ENCODE data around the gene ZSCAN23. TPM values are rescaled to one million over a fixed set of nuclear protein-coding genes. Genes with fewer than 3 reads are reported as not detected.

Gene ZSCAN23
- total and polyA plus RNA-seq, 9 of the 15 experiments (the other 6 are each of a cell fraction or from before 2014, with no cell fraction given): 0.05 to 0.29 (median 0.21) TPM; not detected in 1

DNA sequence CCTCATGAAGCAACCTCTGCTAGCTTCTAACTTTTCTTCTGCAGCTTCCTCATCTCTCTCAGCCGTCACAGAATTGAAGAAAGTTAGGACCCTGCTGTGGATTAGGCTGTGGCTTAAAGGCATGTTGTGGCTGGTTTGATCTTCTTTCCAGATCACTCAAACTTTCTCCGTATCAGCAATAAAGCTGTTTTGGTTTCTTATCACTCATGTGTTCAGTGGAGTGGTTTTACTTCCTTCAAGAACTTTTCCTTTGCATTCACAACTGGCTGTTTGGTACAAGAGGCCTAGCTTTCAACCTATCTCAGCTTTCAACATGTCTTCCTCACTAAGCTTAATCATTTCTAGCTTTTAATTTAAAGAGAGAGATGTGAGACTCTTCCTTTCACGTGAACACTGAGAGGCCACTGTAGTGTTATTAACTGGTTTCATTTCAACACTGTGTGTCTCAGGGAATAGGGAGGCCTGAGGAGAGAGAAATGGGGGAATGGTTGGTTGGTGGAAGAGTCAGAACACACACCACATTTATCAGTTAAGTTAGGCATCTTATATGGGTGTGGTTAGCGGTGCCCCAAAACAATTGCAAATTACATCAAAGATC, 17.2 kb downstream of the ZSCAN23 start (continued):
- TF ChIP-seq NONO (IDR thresholded peaks at IDR 0.05; ENCODE audit: low read depth in 2 of 2, low read length in 1 of 2) (no peak), SMARCE1 (IDR thresholded peaks at IDR 0.05) (peak; percentile 56; the same call in 1 of the 2 replicates), ARID3B (CRISPR knock-in tag; IDR thresholded peaks at IDR 0.05; ENCODE audit: borderline replicate concordance) (no peak), MEIS2 (IDR thresholded peaks at IDR 0.05; ENCODE audit: partially characterized antibody) (peak; percentile 42), KDM1A (IDR thresholded peaks at IDR 0.05) (0 out of 4 replicates have a peak, but pooled peaks of 1 of the 2 experiments have one; percentile 23), ZNF253 (CRISPR knock-in tag; conservative IDR thresholded peaks at IDR 0.05) (no peak)
- TF ChIP-seq, protein P1, sequence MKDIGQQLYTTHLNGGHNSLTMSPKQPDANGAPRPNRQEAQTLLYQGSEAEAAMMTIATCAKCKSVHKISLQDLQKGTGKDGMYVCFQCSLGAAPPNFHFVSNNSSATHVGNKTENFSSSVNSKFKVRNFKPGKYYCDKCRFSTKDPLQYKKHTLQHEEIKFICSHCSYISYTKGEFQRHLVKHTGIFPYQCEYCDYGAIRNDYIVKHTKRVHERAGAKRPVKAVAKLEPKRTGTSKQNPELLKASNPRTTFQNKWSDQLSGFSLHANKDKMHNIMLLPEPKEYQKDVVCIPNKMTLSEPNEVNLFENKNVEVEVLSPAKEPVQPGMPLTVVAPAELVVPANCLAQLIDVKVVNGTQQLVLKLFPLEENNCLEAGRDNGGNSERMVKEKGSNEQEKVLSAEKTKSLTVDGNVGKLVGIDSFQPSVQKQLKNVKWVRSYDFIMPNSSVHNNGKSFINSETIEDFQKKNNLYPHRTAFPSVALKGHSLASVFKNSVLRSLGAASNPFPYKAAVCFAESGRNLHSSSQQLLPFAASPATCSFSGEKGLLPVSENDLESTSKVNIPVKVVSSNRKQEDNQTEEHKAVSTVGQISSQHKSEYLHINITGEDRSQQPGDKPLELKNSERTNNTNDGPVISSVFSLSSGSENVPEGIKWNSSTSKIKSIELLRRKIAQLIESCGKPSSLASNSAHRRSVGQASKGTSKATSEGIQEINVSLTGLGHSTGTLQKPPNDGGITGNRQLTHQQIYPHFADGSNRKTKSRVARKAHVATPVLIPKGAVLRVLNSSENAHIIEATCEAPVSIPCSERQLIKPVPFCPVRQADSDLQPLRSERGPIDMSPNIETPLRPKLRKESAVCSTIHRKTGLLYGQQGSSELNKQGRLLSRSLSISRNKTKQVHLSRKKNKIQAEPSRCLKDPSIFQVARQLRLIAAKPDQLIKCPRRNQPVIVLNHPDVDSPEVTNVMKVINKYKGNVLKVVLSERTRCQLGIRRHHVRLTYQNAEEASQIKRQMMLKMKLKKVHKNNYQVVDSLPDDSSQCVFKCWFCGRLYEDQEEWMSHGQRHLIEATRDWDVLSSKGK (CRISPR knock-in tag; IDR thresholded peaks at IDR 0.05): no peak
- TF ChIP-seq, protein P2, sequence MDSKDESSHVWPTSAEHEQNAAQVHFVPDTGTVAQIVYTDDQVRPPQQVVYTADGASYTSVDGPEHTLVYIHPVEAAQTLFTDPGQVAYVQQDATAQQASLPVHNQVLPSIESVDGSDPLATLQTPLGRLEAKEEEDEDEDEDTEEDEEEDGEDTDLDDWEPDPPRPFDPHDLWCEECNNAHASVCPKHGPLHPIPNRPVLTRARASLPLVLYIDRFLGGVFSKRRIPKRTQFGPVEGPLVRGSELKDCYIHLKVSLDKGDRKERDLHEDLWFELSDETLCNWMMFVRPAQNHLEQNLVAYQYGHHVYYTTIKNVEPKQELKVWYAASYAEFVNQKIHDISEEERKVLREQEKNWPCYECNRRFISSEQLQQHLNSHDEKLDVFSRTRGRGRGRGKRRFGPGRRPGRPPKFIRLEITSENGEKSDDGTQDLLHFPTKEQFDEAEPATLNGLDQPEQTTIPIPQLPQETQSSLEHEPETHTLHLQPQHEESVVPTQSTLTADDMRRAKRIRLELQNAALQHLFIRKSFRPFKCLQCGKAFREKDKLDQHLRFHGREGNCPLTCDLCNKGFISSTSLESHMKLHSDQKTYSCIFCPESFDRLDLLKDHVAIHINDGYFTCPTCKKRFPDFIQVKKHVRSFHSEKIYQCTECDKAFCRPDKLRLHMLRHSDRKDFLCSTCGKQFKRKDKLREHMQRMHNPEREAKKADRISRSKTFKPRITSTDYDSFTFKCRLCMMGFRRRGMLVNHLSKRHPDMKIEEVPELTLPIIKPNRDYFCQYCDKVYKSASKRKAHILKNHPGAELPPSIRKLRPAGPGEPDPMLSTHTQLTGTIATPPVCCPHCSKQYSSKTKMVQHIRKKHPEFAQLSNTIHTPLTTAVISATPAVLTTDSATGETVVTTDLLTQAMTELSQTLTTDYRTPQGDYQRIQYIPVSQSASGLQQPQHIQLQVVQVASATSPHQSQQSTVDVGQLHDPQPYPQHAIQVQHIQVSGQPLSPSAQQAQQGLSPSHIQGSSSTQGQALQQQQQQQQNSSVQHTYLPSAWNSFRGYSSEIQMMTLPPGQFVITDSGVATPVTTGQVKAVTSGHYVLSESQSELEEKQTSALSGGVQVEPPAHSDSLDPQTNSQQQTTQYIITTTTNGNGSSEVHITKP (IDR thresholded peaks at IDR 0.05; ENCODE audit: partially characterized antibody): no peak
